ENCODE results near the gene SULF2.

SULF2 gene

DNA sequence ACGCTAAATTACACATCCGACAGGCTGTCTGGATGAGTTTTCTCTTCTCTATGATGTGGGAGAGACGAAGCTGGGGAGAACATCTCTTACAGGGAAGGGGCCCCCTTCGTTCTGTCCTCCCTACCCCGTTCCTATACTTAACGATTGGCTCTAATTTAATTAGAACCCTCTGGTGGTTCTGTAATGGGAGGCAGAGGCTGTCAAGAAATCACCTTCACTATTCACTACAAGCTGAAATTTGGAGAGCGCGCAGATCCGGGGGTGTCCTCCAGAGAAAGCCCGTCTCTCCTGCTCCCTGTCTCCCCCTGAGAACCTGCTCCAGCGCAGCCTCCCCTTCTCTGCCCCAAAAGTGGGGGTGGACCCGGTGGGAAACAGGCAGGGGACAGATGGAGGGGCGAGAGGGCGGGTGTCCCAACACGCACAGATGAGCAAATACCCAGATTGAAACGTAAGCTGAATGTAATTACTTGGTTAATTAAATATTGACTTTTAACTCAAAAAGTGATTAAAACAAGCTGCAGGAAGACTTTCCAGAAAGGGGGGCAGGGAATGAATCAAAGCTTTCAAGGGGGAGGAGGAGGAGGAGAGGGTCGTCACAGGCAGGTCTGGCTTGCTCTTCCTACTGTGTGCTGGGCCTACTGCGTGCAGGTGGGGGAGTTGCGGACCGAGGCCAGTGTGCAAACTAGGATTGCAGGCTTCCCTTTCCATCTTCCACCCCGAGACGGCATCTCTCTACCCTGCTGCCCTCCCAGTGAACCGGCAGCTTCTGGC is 1.3 kb downstream of the SULF2 start:
- no peak for DNase-seq

DNA sequence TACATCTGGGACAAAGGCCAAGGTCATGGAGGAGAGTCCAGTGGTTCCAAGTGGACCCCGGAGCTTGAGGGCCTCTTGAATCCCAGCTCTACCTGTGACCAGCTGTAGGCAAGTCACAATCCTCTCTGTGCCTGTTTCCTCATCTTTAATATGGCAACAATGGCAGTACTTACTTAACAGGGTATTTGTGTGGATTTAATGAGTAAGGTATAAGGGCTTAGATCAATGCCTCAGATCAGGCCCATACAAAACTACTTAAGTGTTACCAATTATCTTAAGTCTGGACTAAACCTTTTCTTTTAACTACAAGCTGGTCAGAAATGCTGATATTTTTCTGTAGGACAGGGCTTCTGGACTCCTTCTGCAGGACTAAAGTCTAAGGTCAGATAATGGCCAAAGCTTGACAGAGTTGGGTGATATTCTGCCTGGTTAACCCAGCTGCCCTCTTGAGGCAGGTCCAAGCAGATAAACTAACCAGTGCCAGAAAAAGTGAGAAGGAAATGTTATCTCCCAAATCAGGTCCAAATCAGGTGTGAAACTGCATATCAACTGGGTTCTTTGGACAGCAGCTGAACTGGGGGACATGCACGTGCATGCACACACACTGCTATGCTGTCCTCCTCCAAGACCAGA is 2.2 kb downstream of the SULF2 start:
- no peak for DNase-seq

DNA sequence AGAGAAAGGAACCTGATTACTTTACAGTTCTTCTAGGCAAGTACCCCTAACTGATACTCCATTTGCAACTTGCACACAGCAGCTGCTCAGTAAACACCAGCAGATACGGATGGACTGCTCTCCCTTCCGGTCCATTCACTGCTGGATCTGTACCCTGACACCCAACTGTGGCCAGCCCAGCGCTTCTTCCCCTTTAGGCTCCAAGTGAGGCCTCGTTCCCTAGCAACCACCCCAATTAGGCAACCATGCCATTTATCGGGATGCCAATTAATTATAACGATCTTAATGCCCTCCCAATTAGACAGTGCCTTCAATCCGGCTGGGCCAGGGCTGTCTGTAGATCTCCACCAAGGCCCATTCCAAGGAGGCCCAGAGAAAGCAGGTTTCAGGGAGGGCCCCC is 3.2 kb downstream of the SULF2 start:
- DNase-seq, result no peak

DNA sequence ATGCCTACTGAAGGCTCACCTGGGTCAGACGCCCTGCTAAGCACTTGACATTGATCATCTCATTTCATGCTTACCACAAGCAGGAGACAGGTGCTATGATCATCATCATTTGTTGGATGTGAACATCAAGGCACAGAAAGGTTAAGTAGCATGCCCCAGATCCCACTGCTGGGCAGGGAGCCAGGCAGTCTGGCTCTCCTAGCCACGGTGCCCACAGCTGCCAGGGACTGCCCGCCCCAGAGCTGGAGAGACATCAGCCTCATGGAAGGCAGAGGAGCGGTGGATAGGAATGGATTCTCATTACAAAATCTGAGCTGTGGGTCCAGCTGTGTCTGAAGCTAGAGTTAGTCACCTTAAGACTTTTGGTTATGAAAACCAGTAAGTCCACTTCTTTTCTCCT is 3.6 kb downstream of the SULF2 start:
- DNase-seq, result no peak

DNA sequence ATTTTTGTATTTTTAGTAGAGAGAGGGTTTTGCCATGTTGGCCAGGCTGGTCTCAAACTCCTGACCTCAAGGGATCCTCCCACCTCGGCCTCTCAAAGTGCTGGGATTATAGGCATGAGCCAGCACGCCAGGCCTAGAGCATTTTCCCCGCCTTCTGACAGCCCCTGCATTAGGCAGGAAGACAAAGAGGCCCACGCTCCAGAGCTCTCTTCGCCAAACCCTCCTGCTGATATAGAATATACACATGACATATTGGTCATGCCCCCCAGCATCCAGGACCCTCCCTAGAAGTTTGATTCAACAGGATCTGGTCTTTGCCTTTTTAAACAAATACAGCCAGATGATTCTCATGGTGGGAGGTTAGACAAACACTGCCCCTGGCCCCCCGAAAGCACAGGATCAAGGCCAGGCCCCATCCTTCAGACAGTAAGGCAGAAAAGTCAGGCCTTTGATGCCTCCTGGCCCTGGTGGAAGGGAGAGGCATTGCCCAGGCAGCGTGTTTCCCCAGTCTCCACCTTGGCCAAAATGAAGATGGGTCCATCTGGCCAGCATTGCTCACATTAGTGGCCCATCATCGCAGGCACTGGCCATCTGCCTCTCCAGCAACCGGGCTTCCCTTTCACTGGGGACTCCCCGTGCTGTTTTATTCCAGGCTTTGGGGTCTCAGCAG is 4.4 kb downstream of the SULF2 start:
- DNase-seq, result no peak

DNA sequence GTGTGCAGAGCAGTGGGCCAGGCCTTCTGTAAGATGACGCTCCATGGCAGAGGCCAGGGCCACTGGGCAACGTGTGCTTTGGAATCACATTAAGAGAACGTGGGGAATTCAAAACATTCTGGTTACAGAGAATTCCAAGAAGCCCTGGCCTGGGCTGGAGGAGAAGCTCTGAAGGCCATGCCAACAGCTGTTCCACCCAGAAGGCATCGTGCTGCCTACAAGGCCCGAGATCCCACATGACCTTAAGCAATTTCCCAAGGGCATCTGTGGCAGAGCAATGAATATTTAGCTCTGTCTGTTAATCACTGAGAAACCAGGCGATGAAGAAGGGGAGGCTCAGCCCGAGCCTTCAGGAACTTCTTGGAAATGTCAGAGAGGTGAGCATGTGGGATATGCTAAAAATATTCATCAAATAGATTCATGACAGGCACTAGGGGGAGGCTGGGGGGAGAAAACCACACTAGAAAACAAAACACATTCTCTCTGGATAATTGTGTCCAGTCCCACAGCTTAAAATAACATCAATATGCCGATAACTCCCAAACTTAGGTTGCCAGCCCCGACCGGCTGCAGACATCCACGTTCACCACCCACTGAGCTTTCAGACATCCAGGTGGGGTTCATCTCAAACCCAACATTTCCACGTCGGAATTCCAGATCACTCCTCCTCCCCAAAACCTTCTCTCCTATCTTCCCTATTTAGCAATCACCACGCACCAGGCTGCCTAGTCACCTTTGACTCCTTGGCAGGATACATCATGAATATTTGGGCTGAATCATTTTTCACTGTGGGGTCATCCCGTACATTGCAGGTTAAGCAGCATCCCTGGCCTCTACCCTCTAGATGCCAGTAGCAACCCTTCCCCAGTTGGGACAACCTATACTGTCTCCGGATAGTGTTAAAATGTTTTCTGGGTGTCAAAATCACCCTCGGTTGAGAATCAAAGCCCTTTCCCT is 6.6 kb downstream of the SULF2 start:
- no peak for DNase-seq

DNA sequence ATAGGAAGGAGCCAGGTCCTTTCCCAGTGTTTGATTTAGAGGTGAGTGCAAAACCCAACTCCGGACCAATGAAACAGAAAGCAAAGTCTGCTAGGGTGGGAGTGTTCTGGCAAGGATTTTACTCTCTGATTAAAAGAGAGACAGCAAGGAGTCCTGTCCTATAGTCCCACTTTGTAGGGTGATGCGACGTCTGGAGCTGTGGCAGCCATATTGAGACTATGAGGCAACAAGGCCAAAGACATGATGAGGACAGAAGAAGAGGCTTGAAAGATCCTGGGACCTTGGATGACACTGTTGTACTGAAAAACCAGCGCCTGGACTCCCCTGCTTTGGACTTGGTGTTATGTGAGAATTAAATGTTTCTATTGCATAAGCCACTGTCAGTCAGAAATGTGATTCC is 8.1 kb downstream of the SULF2 start:
- no peak for DNase-seq

DNA sequence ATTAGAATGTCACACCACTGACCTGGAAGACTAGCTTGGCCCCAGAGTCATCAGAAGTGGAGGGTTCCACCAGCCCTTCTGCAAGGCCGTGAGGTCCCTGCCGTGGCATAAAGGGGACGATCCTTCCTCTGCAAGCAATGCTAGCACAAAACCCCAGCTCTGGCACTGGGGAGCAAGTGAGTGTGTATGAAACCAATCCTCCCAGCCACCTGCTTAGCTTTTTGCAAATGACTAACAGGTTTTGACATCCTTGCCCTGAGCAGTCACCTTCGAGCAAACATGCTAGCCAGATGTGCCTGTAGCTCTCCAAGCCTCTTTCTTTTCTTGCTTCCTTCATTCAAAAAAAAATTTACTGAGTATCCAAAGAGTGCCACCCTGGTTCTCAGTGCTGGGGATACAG is 8.6 kb downstream of the SULF2 start:
- no peak for DNase-seq

DNA sequence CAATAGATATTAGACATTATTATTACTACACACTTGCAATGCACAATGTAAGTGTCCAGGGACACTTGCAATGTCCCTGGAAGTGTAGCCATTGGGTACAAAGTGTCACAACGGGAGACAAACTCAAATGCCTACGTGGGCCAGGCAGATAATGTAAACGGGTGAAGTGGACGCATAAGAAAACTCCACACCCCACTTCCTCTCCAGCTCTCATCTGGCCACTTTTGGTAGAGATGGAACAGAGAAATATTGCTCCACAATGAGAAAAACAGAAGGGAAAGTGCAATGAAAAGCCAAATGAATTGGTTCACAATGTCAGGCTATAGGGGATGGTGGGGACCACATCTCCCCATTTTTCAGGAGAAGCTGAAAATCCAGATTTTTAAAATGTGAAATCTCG is 9.4 kb downstream of the SULF2 start:
- no peak for DNase-seq

DNA sequence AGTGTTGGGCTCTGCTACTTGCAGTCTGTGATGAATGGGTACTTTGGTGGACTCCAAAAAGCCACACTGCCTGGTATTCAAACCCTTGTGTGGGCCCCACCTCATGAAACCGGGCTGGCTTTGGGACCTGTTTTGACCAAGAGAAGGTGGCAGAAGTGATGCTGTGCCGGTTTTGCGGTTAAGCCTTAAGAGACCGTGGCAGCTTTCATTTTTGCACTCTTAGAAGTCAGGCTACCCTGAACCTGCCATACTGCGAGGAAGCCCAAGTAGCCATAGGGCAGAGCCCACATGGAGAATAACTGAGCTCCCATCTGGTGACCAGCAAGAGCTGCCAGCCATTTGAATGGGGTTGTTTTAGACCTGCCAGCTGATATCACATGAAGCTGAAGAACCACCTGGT is 10.2 kb downstream of the SULF2 start:
- DNase-seq, result no peak

DNA sequence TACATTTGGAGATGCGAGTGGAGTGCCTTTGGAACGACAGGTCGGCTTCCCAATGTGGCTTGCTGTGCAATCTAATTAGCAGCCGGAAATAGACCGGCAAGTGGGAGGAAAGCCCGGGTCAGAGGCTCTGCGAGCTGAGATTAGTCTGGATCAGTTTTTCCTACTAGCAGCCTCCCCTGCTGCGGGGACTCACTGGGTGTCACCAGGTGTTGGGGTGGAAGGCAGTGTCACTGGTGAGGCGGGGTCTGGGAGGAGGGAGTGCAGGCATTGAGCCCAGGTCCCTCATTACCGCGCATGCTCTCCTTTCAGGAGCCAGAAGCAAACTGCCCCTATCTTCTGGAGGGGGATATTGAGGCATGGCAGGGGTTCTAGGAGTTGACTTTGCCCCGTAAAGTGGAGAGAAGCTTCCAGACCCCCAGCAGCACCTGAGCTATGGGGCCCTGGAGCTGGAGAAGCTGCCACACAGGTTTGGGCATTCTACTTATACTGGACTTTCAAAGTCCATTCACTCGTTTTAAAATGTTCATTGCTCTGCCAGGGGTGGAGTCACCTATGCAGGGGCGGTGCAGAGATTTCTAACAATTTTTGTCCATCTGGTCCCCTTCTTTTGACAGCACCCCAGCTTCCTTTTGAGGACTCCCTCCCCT is 11.0 kb downstream of the SULF2 start:
- no peak for DNase-seq

DNA sequence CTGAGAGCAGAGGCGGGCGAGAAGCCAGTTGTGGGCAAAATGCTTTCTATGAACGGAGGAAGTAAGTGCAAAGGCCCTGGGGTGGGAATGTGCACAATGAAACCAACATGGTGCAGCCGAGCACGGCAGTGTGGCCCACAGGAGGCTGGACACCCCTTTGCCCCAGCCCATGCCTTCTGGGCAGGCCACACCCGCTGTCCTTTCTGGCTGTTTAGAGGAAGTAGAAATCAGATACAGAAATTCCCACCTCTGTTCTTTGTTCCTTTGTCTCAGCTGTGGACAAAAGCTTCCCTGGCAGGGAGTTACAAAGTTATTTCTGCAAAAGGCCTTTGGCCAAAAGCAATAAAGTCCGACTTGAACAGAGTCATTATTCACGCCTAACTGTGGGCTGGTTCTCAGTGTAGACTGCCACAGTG is 11.9 kb downstream of the SULF2 start:
- DNase-seq, result no peak

DNA sequence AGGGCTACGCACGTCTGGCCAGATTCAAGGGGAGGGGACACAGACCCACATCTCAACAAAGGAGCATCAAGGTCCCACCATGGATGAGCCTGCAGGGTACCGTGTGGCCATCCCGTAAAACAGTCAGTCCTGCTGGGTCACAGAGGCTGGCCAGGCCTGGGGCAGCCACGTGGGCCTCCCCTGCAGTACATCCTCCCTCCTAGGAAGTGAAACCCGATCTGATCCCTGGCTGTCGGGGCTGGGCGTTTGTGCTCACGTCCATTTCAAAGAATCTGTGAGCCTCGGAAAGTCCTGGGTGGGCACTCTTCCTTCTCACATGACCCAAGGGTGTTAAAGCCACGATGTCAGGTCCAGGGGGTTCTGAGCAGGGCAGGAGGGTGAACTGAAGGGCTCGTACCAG is 14.3 kb downstream of the SULF2 start:
- DNase-seq, result no peak

DNA sequence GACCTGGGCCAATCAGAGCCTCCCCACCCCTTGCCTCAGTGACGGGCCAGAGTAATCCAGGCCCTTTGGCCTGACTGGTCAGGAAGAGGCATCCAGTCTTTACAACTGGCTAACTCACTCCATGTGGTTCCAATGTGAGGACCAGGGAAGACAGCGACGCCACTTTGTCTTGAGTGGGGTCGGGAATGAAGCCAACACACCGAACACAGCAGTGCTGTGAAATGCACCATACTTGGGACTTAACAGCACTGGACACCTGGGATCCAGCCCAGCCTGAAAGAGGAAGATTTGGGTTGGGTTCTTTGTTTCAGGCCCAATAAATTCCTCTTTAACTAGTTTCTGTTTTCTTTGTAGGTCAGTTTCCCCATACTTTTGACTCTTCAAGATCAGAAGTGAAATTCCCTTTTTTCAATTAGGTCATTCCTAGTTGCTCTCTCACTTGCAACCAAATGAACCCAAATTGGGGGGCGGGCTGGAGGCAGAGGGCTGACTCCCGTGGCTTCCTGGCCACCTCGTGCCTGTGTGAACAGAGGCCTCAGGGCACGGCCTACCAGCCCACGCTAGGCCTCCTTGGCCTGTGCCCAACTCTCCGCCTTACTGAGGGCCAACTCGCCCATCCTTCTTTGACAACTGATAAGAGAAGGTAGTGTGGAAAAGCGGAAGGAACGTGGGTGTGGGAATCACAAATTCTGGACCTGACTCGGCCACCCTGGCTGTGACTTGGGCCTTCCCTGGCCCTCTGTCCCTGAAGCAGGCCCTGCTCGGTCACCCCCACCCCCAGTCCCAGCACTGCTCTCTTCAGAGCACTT is 17.1 kb downstream of the SULF2 start:
- DNase-seq, result no peak

DNA sequence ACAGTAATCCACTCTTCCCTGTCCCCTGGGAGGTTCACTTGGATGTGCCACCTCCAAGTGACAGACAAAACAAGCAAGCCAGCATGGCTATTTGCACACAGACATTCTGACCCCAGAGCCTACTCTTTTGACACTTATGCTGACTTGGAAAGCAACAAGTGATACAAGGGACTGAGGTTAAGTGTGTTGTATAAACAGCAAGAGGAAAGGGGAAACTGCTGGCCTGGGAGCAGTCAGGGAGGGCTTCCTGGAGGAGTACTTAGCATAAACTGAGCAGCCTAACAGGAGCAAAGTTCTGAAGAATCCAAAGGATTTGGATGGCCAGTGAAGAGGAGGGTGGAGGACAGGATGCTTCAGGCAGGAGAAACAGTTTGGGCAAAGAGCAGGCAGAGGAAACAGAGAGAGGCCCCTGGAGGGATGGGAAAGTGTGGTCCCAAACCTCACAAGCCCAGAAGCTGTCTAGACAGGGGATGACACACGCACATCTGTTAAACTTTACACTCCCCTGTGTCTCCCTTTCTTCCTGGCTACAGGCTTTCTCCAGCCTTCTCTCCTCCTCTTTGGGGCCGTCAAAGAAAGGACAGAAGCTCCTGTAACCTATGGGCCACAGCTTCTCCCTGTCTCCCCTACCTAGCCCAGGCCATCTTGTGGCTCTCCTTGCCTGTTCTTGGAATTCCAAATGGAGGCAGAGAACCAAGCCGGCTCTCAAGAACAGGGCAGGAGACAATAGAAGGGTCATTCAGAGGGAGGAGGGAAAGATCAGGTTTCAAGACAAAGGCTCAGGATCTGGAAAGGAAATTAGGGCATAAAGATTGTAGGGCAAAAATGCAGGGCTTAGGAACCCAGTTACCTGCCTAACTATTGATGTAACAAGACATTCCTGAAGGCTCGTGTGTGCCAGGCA is 19.3 kb downstream of the SULF2 start:
- no peak for DNase-seq

DNA sequence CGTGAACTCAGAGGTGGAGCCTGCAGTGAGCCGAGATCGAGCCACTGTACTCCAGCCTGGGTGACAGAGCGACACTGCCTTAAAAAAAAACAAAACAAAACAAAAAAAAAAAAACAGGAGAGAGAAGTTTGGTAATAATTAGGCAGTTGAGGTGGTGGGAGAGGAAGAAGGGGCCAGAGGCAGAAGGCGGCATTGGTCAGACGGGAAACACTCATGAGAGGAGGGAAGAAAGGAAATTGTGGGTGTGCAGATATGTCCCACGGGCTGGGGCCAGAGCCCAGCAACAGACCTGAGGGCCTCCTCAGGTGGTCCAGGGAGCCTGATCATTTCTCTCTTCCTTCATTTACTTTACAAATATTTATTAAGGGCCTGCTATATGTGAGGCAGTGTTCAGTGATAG is 20.0 kb downstream of the SULF2 start:
- no peak for DNase-seq

DNA sequence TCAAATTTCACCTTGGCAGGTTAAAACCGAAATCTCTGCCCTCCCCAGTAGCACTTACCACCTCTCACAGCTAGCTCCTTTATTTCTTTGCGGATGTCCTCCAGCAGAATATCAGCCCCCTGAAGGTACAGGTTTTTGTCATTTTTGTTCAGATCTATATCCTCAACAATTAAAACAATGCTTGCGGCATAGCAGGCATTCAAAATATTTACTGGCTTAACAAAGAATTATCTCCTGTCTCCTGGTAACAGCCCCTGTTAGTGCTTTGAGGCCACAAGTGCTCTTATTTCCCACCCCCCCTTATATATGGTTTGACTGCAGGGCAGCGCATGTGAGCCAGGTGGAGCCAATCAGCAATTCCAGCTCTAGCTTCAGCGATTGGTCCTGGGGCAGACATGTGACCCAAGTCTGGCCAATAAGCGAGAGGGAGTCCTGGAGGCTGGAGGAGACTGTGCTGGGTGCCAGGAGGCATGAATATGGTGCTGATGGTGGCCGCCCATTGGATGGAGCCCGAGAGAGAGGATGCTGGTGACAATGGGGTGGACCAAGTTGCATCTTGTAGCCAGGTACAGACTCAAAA is 21.0 kb downstream of the SULF2 start:
- DNase-seq, result no peak

DNA sequence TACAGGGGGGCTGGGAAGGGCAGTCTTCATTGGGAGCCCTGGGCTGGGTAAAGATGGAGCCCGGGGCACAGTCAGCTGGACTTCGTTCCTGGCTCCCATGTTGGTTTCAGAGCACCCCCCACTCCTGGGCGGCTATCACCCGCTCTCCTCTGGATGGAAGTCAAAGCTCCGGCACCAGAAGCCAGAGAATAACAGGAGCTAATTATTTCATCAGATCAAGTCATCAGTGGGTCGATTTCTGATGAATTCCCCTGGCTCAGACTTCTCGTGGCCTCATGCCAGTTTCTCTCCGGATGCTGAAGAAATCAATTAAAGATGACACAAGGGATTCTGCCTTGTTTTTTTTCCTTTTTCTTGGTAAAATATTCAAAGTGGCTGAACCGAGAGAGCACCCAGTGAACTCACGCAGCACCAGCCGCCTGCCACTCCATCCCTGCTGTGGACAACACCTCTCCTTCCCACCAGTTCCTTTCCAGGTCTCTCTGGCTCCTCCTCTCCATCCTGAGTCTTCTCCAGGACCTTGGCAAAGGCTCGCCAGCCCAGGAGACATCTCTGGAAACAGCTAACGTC is 22.5 kb downstream of the SULF2 start:
- DNase-seq, result no peak

DNA sequence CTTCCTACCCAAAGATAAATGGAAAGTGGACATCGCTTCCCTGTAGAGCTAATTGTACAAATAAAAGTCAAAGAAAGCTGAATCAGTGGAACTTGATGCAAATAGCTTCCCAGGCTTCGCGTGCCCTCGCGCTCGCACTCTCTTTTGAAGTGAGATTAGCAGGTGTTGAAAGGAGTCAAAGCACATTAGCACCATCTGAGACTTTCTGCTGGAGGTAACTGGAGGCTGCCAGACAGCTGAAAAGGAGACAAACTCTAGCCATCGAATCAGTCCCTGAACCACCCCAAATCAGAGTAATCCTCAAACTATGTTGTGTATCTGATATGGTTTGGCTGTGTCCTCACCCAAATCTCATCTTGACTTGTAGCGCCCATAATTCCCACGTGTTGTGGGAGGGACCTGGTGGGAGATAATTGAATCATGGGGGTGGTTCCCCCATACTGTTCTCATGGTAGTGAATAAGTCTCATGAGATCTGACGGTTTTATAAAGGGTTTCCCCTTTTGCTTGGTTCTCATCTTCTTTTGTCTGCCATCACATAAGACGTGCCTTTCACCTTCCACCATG is 23.7 kb downstream of the SULF2 start:
- DNase-seq, result no peak

Data from NK-92 treated with Interleukin-12 subunit alpha and Interleukin-12 subunit beta, amount 100 ng/mL, for 24 hours (cell line).